GM19397 (cell line): ENCODE results near the gene TUBB.
"Not testable (repeated sequence)": the region's sequence is repeated elsewhere in the genome, so short reads cannot be mapped to it uniquely, and the experiment has no call there.

Source experiments
- ATAC-seq: cut with Tn5 transposase; IDR thresholded peaks from one replicate; pipeline ENCODE4 v1.9.1; 2021; ENCODE audit warnings: mild to moderate bottlenecking, moderate library complexity; ENCODE audit not compliant: unreplicated experiment

Gene TUBB

DNA sequence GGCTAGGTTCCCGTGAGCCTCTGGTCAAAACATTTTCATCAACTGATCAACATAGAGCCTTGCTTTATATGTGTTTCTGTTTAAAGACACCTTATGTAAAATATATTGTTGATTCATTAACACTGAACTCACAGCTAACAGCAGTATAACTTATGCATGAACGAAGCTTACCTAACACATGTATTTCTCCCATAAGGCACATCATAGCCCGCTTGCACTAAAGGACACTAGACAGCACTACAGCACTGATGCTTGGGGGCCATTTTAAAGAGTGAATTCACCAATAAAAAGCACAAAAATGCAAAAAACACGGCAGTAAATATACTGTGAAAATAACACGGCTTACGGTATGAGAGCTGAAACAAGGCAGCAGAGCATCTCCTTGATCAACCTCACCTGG lies 18.4 kb downstream of the TUBB start:
- no peak for ATAC-seq

DNA sequence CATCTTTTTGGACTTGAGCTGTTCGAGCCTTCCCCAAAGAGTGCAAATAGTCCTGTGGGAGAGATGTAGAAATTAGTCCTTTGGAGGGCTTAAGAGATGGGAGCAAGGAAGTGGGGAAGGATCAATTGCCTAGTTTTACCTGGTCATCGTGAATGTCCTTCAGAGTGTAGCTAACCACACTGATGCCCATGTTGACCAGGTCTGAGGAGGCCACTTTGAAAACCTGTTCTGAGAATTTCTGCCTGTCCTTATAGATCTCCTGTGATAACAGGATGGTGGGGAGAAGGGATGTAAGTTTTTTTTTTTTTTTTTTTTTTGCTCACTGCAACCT lies 20.4 kb downstream of the TUBB start:
- no peak for ATAC-seq

DNA sequence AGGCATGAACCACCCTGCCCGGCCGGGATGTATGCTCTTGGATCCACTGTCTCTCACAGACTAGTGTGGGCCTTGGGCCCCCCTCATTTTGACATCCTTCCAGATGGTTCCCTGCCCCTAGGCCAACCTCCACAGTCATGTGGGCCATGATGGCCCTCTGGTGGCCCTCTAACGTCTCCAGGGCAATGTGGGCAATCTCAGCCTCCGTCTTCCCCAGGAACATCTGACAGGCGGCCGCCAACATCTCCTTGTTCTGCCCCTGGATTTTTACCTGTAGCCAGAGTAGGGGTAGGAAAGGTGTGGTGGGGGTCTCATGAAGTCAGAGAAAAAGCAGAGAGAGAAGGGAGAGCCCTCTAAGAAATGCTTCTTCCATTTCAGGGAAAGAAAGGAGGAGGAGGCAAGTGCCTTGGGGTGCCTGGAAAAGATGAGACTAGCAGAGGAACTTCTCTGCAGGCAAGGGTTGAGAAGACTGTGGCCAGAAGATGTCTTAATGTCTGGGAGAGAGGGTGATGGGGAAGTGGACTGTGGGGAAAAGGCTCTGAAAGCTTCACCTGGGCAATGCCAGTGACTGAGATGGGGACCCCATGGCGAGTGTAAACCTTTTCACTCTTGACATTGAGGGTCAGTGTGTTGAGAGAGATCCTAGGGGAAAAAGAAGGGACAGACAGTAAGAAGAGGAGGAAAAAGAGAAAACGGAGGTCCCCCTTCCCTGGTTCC lies 21.1 kb downstream of the TUBB start:
- no peak for ATAC-seq

DNA sequence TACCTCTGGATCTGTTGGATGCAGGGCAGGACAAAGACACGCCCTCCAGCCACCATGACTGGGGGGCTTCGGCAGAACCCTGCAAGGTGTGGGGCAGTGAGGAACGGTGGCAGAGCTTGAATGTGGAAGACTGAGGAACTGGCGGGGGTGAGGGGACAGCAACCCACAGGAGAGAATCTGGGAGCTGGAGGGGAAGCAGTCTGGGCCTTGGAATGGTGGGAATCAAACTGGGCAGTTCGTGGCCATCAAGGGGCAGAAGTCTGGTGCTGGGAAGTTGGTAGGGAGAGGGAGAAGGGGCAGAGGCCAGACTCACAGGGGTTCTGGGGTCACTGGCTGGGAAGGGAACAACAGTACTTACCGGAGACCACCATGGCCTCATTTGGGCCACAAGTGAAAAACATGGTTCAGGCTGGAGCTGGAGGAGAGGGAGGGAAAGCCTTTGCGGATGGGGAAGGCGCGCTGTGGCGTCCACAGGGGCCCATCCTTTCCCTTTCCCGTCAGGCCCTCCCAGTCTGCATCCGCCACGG lies 21.7 kb downstream of the TUBB start:
- no peak for ATAC-seq

DNA sequence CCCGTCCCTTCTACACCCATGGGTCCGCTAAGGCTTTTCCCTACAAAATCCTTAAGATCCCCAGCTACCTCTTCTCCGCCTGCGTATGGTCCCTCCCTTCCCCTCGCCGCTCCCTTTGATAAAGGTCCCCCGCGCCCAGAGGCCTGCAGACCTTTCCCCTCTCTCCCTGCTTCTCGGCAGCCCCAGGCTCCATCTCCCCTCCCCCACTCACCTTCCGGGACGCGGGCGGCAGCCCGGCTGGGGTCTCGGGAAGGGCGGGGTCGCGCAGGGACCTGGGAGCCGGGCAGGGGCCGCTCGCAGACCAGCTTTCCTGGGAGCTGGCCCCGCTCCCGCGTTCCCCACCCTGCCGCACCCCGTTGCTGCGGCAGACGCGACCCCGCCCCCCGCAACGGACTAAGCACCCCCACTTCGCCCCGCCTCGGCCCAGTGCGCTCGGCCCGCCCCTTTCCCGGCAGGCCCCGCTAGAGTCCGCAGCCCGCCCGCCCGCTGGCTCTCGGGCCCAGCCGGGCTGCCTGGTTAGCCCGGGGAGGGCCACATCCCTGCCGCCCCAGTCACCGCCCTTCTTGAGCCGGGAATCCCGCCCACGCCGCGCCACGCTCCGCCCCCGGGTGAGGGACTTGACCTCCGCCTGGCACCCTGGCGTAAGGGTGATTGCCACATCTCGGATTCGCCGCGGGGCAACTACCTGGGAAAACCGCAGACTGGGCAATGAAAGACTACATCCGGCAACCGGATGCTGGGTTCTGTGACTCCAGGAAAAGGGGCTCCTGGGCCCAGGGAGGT lies 22.4 kb downstream of the TUBB start, which contains the start of gene FLOT1:
Gene FLOT1, minus strand, starts transcription at position 372 of the 783 bp plus-strand sequence. CDS start 498 bp downstream, outside the sequence.
- ATAC-seq = peak; percentile 68

DNA sequence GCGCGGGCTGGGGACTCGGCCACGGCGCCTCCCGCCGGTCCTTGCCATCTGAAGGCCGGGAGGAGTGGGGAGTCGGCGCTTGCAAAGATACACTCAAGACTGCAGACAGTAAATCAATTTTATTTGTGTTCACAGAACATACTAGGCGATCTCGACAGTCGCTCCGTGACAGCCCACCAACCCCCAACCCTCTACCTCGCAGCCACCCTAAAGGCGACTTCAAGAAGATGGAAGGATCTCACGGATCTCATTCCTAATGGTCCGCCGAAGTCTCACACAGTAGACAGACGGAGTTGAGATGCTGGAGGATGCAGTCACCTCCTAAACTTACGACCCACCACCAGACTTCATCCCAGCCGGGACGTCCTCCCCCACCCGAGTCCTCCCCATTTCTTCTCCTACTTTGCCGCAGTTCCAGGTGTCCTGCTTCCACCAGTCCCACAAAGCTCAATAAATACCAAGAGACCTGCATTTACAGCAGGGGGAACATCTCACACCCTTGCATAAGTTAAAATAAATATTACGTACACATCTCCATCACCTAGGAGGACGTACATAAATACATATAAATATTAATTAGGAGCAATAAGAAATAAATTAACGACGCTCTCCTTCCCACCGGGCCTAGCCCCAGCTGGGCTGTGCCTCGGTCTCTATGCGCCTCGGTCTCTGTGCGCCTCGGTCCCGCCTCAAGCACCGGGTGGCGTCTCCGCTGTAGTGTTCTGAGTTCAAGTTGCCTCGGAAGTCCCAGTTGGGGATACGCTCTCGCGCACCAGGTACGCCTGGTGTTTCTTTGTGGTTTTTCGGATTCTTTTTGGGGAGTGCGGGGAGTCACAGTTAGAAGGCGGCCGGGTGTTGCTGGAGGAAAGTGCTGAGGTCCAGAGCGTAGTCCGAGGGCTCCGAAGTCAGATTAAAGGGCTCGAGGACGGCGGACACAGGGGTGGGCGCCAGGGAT lies 23.2 kb downstream of the TUBB start:
- peak; percentile 29 for ATAC-seq

DNA sequence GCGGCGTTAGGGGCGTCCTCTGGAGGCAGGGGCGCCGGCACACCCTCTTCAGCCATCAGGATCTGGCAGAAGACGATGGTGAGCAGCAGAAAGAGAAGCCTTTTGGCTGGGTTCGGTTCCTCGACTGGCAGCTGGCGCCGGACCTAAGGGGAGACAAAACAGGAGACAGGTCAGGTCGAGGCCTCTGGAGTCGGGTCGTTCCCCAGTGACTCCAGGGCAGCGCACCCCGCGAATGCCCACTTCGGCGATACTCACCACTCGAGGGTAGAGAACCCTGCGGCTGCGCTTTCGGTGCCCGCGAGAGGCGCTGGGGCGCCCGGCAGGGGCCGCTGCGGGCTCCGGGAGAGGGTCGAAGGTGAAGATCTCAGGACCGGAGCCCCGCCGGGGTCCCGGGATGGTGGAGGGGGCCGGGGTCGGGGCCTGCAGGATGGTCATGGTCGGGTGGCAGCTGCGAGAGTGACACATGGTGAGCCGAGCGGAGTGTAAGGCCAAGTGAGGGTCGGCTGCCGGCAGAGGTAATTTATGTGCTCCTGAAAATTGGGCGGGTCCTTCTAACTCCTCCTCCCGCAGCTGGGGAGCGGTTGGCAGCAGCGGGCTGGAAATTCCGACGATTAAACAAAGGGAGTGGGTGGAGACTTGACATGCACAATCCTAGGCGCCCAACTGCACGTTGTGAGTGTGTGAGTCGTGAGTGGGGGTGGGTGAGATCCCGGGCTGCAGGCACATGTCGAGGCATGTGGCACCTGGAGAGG lies 24.1 kb downstream of the TUBB start, which contains the start of gene IER3:
Gene IER3, minus strand, starts transcription at position 494 of the 752 bp plus-strand sequence. Its CDS starts 29 bp downstream, at position 465.
- no peak for ATAC-seq

DNA sequence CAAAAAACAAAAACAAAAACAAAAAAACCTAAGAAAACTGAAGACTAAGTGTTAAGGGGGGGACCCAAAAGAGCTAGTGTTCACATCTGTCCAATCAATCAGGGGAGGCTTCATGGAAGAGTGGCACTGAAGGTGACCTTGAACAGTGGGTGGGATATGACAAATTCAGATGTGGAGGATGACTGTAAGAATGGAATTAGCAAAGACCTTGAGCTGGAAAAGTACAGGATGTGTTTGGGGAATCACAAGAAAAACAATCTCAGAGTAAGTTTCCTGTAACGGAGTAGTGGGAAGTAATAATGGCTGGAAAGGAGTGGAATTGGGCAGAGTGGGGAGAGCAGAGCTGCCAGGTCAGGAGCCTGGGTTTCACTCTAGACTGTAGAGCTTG lies 27.1 kb downstream of the TUBB start:
- ATAC-seq = no peak

DNA sequence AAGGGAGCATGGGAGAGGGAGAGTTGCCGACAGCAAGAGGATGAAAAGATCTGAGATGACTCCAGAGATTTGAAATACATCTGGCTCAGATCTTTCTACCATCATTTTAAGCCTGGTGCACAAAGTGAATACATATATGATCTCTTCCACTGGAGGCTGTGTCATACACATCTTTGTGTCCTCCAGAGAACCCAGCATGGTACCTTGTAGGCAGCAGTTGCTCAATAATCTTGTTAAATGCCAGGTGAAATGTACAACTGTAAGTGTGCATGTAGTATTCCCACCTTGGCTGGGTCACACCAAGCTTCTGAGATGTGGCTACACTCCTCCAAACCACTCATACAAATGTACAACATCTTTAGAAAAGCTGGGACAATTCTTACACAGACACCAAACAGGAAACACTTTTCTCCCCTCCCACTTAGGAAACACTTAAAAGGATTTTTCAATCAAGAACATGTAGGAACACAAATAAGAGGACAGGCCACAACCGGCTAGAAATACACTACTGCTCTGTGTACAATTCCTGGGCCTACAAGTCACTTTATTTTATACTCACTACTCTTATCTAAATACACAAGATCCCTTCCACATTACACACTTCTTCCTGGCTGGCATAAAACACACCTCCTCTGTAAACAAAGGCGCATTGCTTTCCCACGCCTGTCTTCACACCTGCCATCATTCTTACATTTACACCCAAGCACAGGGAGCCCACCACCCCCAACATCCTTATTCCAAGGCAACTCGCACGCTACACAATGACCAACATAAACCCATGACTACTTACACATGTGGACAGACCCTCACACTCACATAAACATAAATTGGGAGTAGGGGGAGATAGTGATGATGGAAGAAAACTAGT lies 28.0 kb downstream of the TUBB start:
- ATAC-seq = no peak

DNA sequence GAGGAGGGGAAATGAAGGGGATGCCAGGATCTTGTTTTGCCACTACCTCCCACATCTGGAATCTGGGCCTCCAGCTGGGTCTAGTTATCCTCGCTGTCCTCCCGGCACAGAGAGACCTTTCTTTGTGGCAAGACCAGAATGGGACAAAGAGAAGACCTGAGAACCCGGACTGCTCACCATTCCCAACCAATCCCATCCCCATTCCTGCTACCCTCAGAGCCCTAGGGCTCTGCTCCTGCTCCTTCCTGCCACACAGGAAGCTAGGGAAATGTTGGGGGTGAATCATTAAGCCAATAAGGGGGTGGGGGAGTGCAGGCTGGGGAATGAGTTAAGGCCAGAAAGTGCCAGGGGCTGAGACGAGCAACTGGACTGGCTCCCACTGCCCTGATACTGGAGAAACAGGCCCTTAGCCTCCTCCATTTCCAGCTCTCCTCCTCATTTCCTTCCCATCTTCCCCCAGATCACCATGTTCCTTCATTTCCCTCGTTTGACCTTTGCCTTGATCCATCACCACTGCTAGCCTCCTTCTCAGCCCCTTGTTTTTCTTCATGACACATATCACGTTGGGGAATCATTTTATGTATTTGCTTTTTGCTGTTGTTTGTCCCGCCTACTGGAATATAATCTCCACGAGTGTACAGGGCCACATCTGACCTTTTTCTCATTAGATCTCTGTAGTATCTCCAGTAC lies 28.8 kb downstream of the TUBB start:
- ATAC-seq = no peak

DNA sequence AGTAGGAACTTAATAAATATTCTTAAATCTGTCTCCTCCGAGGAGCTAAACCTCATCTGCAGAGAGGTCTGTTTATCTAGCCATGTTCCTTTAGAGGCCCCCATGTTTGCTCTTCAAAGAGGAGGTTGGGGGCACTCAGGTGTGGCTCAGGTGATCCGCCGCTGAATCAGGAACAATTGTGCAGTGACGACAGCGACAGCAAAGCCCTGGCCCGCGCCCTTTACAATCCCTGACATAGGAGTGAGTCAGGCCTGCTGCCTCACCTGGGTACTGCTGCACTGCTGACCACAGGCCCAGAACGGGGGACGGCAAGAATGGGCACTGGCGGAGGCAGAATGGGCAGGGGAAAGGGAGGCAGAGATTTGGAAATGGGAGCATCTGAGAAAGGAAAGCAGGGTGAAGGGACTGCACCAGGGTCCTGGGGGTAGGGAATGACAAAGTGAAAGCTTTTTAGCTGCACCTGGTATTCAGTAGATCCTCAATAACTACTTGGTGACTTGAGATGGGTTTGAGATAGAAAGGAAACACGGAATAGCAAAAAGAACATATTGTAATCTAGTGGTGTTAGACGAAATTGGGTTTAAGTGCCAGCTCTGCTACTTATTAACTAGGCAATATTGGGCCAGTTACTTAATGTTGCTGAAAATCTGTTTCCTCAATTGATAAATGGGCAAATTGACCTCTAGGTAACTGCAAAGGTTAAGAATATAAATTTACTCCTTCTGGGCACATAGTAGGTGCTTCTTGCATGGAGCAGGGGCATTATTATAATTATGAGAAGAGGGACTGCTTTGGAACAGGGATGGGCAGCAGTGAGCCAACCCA lies 29.6 kb downstream of the TUBB start:
- no peak for ATAC-seq

DNA sequence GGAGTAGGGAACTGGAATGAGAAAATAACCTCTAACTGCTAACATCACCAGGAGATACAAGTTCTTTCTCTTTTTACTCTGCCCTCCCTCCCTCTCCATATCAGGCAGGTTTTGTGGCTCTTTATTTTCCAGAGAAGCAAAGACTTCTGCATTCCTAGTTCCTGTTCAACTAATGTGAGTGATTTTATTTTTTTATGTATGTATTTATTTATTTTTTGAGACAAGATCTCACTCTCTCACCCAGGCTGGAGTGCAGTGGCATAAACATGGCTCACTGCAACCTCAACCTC lies 30.2 kb downstream of the TUBB start:
- no peak for ATAC-seq

DNA sequence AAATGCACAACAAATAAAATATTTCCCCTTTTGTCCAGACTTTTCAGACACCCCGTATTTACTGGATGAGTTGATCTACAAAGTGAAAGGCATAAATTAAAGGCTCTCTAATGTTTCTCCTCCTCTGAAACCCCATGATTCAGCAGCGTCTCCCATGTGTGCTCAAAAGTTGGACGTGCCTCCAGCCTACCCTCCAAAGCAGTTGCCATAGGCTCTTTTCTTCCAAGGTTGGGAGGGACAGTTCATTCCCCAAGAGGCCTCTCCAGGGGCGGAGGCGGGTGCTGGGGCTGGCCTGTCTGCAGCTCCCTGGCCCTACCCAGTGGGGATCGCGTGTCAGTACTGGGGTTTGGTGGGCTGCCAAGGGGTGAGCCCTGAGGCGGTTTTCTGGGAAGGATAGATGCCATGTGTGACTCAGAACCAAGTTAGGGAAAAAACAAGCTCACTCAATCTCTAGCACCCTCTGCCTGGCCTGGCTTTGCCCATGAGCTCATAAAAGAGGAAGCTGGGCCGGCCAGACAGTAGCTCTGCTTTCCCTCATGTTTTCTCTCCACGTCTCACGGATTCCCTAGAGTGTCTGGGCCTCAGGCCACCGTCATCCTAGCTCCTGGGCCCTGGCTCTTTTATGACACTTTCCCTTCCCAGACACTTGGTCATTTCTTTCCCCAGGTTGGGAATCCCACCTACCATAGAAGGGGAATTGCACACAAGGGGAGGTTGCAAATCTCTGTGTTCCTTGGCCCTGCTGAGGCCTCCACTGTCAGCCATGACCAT lies 32.2 kb downstream of the TUBB start:
- ATAC-seq = no peak

DNA sequence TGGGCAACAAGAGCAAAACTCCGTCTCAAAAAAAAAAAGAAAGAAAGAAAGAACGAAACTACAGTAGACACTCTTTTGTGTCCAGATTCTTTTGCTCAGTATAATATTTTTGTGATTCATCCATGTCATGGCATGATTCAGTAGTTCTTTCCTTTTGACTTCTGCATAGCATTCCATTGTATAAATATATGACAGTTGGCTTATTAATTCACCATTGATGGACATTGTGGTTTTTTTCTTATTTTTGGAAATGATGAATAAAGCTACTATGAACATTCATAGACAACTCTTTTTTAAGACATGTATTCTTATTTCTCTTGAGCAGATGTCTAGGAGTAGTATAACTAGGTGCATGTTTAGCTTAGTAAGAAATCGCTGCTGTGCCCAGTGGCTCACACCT lies 34.5 kb downstream of the TUBB start:
- no peak for ATAC-seq

DNA sequence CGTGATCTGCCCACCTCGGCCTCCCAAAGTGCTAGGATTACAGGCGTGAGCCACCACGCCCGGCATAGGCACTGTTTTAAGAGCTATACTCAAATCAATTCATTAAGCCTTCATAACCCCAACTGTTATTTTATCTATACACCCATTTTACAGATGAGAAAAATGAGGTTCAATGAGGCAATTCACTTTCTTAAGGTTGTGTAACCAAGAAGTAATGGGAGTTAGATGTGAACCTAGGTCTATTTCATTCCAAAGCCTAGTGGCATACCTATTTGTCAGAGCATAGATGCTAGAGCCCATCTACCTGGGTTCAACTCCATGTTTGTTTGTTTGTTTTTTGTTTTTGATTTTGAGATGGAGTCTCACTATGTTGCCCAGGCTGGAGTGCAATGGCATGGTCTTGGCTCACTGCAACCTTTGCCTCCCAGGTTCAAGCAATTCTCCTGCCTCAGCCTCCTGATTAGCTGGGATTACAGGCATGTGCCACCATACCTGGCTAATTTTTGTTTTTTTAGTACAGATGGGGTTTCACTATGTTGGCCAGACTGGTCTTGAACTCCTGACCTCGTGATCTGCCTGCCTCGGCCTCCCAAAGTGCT lies 36.4 kb downstream of the TUBB start:
- ATAC-seq = not testable (repeated sequence)

DNA sequence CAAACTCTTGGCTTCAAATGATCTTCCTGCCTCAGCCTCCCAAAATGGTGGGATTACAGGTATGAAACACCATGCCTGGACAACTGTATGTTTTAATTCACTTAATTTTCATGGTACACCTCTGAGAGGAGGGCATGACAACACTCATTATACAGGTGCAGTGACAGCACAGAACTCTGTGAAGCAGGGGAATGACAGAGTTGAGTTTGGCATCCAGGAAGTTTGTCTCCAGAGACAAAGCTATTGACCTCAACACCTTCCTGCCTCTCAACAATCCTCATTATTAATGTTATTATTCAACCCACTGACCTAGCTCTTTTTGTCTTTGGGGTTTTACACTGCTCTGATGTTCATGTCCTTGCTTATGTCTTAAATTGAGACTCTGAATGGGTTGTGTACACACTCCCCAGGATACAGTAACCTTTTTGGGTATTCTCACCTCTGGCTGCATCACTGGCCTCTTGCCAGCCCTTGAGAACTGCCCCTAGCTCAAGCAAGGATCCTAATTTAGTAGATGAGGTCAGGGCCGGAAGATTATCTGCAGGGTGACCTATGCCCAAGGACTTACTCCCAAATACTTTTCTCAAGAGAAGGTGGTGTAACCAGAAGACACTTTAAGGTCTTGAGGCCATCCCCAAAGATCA lies 37.2 kb downstream of the TUBB start:
- ATAC-seq = no peak
